ENCODE results near the gene SHH.

Gene SHH

GRCh38 chr7:155804897-155805825 is 7.1 kb downstream of the SHH start:
- no peak for DNase-seq

DNA sequence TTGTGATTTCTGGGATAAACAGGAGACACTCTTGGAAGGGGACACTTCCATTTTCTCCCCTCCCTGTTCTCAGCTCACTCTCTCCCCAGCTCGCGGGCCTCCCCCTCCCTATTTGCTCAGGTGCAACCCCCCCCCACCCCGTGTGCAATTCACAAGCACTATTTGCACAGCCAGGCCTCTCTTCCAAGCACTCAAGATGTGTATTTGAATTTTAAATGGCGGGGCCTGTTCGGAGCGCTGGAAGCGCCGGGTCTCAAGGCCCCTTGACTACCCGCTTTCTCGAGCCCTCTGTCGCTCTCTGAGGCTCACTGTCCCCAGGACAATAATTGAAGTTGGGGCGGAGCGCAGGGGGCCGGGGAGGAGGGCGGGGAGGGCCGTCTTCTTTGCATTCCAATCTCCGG is 7.8 kb downstream of the SHH start:
- no peak for DNase-seq

DNA sequence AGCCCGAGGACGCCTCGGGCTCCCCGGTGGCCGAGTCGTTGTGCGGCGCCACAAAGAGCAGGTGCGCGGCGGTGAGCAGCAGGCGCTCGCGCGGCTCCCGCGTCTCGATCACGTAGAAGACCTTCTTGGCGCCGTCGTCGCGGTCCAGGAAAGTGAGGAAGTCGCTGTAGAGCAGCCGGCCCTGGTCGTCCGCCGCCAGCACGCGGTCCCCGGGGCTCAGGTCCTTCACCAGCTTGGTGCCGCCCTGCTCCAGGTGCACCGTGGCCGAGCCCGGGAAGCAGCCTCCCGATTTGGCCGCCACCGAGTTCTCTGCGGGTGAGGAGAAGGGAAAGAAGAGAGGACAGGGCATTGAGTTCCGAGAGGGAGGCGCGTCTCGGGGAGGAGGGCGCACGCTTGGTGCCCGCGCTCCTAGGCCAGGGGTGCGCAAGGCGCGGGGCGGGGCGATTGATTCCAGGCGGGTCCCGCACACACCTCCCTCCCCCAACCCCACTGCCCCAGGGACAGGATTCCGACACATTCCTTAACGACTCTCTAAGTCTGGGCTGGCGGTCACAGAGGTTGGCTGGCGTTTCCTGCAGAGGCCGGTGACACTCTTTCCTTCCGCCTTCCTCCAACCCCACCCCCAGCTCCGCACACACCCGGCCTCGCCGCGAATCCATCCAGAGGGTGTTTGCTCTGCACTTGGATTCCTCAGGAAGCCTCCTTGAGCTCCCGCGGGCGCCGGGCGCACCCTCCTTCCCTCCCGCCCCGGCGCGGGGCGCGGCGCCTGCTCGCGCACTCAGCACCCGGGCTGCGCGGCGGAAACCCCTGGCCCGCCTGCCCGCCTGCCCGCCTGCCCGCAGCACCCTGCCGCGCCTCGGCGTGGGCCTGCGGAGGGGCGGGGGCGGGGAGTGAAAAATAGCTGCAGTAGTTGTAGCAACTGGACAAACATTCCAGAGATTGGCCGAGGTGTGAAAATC is 8.6 kb downstream of the SHH start:
- no peak for DNase-seq

DNA sequence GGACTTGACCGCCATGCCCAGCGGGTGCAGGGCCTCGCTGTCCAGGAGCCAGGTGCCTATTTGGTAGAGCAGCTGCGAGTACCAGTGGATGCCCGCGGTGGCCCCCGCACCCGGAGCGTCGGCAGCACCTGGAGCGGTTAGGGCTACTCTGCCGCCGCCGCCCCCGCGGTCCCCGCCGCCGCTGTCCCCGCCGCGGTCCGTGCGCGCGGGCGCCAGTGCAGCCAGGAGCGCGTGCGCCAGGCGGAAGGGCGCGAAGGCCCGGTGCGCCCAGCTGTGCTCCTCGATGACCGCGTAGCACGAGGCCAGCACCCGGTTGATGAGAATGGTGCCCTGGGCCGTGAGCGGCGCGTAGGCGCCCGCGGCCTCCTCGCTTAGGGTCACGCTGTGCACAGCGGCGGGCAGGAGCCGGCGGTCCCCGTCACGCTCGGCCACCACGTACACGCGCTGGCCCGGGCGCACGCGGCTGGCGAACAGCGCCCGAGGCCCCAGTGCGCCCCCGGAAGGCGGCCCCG is 9.3 kb downstream of the SHH start:
- DNase-seq: no peak

DNA sequence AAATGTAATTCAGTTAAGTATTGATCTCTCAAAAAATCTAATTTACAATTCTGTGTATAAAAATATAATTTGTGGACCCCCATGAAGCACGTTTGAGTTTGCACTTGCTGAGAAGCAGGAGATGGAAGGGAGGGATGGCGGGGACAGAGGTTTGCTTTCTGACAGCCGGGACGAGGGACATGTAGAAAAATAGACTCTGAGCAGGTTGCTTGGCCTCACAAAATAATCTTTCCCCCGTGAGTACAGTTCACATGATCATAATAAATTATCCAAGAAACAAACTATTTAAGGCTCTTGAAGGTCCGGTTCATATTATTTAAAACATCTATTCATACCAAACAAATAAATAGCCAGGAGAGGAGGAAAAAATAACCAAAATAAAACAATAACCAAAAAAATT is 10.0 kb downstream of the SHH start:
- DNase-seq: no peak

- DNase-seq: no peak
Measured at GRCh38 chr7:155800741-155801267, 11.5 kb downstream of the SHH start.

GRCh38 chr7:155800301-155800700 is 12.0 kb downstream of the SHH start:
- no peak for DNase-seq

DNA sequence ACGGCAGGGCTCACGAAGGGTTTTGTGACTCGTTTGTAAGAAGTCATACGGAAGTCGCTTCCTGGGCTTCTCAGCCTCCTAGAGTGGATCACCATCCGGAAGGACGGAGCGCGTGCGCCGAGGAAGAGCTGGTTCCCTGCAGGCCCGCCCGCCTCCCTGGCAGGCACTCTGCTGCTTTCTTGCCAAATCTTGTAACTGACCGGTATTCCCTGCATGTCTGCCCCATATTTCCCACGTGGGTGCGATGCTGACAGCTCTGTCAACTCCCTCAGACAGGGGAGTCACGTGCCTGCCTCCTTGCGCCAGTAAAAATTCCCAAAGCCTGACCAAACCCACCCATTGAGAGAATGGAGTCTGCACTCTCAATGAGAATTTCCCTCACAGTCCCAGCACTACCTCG is 12.7 kb downstream of the SHH start:
- no peak for DNase-seq

DNA sequence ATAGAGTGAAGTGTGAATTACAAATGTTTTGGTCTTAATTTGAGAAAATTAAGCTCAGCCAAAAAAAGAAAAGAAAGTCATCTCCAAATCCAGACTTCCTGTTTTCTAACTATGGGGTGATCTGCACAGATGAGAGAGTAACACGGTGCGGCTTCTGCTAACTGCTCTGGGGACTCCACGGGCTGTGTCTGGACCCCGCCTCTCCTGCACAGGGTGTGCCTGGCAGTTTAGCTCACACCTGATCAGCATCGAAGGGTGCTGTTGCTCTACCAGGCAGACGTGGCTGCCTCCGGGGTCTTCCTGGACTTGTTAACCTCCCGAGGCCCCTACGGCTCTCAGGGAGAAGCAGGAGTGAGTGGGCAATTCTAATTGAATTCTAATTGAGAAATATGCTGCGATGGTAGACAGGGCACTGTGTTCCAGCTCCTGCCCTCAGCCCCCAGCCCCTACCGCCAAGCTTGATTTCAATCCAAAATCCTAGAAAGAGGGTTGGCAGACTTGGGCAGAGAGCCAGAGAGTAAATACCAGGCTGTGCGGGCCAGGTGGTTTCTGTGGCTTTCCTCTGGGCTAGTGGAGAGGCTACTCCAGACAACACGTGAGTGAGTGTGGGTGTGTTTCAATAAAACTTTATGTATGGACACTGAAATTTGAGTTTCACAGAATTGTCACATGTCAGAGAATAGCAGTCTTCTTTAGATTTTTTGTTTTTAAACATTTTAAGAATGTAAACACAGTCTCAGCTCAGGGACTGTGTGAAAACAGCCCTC is 13.4 kb downstream of the SHH start:
- no peak for DNase-seq

DNA sequence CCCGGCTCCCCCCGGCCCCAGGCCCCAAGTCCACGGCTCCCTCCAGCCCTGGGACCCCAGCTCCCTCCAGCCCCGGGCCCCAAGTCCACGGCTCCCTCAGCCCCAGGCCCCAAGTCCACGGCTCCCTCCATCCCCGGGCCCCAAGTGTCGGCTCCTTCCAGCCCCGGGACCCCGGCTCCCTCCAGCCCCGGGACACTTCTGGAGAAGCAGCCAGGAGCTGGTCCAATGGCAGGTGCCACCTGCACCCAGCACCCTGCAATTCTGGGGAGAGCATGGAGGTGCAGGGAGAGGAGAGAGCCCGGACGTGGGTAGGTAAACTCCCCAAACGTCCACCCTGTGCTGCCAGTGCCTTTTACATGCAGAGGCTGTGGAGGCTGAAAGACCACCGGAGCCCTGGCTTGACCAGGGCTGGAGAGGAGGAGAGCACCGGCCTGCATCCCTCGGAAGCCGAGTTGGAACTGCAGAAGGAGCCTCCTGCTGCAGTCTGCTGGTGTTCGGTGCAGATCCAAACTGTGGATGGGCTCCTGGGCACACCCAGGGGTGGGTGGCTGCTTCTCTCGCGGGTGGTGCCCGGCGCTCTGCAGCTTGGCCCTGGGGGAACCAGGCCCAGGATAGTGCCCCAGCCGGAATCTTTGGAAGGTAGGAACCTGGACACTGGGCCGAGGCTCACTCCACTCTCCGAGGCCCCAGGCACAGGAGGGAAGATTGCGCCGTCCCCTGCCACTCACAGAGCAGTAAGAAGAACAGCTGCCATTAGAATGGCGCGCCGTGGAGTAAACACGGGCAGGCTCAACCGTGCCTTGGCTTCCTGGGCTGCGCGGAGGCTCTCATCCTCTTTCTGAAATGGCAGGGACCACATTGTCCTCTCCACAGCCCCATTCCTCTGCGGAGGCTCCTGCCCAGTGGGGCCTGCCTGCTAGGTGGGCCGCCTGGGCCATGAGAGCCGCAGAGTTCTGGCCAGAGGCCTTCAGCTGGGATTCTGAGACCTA is 14.7 kb downstream of the SHH start:
- no peak for DNase-seq

GRCh38 chr7:155796381-155797261 is 15.6 kb downstream of the SHH start:
- DNase-seq: no peak

DNA sequence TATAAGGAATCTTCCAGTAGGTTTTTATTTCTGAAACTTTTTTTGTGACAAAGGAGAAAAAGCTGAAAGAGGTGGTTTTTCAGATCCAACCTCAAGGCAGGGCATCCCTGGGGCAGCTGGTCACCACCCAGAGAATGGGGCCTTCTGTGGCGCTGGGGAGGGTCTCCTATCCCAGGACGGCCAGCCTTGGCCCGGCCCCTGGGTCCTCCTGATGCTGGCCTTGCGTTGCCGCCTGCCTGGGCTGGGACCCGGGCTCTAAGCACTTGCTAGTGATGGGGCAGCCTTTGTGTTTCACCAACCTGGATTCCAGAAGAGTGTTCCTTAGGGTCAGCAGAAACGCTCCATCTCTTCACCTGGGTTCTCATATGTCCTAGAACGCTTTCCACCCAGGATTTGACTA is 16.3 kb downstream of the SHH start:
- no peak for DNase-seq

- no peak for DNase-seq
Measured at GRCh38 chr7:155795401-155795800, 16.9 kb downstream of the SHH start.

DNA sequence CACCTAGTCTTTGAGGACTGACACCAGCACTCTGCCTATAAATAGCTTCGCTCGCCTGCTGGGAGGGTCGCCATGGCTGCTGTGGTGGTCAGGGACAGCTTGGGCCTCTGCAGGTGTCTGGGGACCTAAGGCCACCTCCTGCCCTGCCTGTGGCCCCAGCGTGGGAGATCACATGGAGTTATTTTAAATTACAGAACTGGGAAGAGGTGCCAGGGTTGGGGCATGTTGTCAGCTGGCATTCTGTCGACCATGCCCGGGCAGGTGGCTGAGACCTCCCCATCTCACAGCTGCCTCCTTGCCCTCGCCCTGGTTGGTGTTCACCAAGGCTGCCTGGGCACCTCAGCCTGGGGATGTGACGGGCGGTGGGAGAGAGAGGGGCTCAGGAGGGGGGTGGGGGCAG is 18.1 kb downstream of the SHH start:
- DNase-seq: no peak

DNA sequence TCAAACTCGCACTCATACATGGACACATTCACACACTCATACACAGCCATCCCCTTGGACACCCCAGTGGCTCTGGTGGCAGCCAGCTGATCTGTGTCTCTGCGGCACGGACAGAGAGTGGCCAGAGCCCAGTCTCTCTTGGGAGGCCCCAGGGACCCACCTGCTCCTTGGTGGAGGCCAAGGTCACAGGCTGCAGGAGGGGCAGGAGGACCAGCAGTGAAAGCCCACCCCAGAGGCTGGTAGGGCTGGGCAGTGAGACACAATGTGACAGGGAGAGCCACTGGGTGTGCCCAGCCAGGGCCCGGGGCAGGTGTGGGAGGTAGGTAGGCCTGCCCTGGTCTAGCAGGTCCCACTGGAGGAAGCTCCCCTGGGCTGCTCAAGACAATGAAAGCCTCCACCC is 18.5 kb downstream of the SHH start:
- DNase-seq: no peak

DNA sequence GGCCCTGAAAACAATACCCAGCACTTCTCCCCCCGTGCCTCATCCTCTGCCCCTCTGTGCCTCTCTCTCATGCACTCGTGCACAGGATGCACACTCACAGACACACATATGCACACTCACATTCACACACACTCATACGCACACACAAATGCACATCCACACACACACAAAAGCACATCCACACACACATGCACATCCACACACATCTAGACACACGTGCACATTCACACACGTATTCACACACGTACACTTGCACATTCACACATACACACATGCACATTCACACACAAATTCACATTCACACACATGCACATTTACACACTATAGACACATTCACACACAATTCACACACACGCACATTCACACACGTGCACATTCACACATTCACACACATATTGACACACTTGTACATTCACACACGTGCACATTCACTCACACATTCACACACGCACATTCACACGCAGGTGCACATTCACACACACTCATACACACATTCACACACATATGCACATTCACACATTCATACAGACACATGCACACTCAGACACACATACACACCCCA is 19.2 kb downstream of the SHH start:
- DNase-seq: no peak

- no peak for DNase-seq
Measured at GRCh38 chr7:155792315-155792960, 19.8 kb downstream of the SHH start.

DNA sequence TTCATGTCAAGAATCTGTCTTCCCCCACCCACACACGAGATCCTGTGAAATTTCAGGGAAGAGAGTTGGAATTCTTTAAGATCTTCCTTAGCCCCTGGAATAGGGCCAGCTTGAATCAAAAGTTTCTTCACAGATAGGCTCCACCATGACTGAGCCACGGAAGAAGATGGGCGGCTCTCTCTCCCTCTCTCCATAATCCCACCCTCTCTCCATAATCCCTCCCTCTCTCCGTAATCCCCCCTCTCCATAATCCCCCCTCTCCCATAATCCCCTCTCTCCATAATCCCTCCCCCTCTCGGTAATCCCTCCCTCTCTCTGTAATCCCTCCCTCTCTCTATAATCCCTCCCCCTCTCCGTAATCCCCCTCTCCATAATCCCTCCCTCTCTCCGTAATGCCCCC is 20.4 kb downstream of the SHH start:
- DNase-seq: no peak

- no peak for DNase-seq
Measured at GRCh38 chr7:155791214-155791737, 21.0 kb downstream of the SHH start.
